GM18526 (cell line): ENCODE measurements around the gene CYB561.

Experiments
- POLR2A ChIP-seq: IDR thresholded peaks from 3 replicates; pipeline ENCODE4 v1.6.1; 2011; ENCODE audit not compliant: insufficient read length; ENCODE audit errors: extremely low read depth

Gene CYB561

GRCh38 chr17:63431939-63432804, 13.9 kb downstream of the CYB561 start:
- no peak for TF ChIP-seq POLR2A

DNA sequence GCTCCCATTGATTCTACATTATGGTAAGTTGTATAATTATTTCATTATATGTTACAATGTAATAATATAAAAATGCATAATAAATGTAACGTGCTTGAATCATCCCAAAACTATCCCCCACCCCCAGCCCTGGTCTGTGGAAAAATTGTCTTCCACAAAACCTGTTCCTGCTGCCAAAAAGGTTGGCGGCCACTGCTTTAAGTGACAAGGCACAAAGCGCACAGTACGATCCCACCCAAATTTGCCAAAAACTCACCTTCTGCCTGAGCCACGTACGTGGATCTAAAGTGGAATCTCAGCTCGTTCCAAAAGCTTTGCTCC, 14.5 kb downstream of the CYB561 start:
- no peak for TF ChIP-seq POLR2A

DNA sequence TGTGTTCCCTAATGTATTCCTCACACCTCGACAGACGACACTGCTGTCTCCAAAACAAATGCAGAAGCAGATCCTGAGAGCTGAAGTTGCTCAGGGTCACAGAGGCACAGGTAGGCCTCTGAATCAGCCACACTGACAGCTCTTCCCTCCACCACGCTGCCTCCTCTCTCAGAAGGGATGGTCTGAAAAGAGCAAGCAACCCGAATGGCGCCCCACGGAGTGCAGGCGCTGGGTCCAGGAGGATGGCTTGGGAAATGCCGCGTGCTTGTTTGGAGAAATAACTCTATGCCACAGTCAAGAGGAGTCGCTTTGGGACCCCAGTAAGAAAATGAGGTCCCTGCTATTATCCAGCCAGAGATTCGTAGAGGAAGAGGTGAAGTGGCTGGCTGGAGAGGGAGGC, 15.9 kb downstream of the CYB561 start:
- TF ChIP-seq POLR2A = no peak

GRCh38 chr17:63429766-63430165, 16.3 kb downstream of the CYB561 start:
- TF ChIP-seq POLR2A = no peak

DNA sequence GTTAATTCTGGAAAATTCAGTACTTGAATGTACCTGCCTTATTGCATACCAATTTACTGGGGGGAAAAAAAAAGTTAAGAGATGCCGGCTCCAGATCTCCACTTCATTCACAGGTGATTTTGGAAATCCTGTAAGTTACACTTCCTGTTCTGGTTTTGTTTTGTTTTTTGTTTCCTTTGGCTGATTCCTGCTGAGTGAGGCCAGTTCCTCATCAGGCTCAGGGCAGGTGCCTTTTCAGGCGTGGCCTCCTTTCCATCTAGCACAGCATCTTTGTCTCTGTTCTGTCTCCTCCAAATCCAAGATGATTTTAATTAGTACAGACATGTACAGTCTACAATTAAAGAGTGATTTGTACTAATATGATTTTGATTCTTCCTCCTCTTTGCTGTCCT, 19.2 kb downstream of the CYB561 start:
- no peak for TF ChIP-seq POLR2A

GRCh38 chr17:63426041-63426916, 19.8 kb downstream of the CYB561 start:
- TF ChIP-seq POLR2A = no peak

DNA sequence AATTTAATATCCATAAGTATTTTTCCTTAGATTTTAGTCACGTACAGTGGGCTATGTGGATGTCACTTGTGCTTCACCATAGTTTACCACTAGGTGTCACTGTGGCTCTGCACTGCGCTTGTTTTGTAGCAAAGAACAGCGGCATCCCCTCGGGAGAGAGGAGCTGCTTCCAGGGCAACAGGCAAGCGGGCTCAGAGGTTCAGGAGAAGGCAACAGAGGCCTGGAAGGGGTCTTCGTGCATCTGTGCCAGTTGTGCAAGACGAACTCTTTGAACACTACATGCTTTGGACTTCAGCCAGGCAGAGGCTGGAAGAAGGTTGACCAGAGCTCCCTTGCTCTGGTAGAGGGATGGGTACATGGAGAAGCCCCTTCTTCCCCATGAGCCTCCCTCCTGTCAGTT, 20.6 kb downstream of the CYB561 start:
- no peak for TF ChIP-seq POLR2A

- TF ChIP-seq POLR2A = no peak
These were observed 22.1 kb downstream of the CYB561 start for GRCh38 chr17:63423963-63424362.

GRCh38 chr17:63423251-63423950, 22.7 kb downstream of the CYB561 start:
- no peak for TF ChIP-seq POLR2A

GRCh38 chr17:63421681-63422645, 24.1 kb downstream of the CYB561 start:
- no peak for TF ChIP-seq POLR2A

GRCh38 chr17:63420868-63421680, 25.0 kb downstream of the CYB561 start:
- TF ChIP-seq POLR2A = no peak

DNA sequence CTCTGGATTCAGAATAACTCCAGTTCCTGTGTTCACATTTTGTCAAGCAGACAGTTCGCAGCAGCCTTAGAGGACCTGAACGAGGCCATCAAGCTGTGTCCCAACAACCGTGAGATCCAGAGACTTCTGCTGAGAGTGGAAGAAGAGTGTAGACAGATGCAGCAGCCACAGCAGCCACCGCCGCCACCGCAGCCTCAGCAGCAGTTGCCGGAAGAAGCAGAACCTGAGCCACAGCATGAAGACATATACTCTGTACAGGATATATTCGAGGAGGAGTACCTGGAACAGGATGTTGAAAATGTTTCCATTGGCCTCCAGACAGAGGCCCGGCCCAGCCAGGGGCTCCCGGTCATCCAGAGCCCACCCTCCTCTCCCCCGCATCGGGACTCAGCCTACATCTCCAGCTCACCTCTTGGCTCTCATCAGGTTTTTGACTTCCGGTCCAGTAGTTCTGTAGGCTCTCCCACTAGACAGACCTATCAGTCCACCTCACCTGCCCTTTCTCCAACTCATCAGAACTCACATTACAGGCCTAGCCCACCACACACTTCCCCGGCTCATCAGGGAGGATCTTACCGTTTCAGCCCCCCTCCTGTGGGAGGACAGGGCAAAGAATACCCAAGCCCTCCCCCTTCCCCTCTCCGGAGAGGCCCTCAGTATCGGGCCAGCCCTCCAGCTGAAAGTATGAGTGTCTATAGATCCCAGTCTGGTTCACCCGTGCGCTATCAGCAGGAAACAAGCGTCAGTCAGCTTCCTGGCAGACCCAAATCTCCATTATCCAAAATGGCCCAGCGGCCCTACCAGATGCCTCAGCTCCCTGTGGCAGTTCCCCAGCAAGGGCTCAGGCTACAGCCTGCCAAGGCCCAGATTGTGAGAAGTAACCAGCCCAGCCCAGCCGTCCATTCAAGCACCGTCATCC, 25.9 kb downstream of the CYB561 start:
- TF ChIP-seq POLR2A = no peak

DNA sequence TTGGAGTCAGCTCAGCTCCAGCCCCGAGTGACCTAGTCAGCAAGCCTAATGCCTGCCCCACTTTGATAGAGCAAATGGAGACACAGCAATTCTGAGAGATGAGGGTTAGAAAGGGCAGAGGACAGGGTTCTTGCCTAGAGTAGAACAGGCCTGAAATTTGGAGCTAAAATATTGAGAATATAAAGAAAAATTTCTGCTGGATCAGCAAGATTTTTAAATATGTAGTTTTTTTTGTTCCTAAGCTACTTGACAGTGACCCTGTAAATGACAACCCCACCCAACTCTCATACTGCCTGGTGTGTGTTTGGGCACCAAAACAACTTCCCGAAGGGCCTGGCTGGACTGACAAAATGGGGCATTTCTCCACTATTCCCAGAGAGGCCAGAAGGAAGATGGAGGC, 26.7 kb downstream of the CYB561 start:
- TF ChIP-seq POLR2A = no peak

DNA sequence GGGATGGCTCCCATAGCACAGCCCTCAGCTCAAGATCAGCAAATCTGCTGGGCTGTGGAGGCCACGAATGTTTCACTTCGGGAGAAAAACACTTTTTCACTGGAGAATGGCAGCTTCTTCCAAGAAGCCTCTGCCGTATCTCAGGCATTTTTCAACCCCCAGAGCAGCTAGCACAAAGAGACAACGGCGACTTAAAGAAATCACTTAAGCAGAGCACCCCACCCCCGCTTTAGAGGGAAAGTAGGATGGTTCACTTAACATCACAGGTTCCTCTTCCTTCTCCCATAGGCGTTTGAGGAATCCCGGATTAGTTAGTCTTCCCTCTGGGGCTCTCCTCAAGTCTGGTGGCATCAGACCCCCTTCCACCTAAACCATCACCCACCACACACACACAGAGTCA, 27.6 kb downstream of the CYB561 start:
- no peak for TF ChIP-seq POLR2A
